Smooth muscle cell (in vitro differentiated cells): ENCODE data around the gene KATNIP. TPM values are rescaled to one million over a fixed set of nuclear protein-coding genes. Genes with fewer than 3 reads are reported as not detected.

Experiments used
- DNase-seq: peaks from one replicate; lab custom pipeline; 2025; ENCODE audit not compliant: unreplicated experiment; lab: John Stamatoyannopoulos, UW
- H2AFZ ChIP-seq: fragments of 200-600 bp; sonication (generic); 2 replicates; pipeline ENCODE4 v1.6.0; 2016; ENCODE audit warnings: antibody characterized with exemption, low read depth, mild to moderate bottlenecking
- H3F3A ChIP-seq: fragments of 200-600 bp; sonication (generic); 2 replicates; pipeline ENCODE4 v1.6.0; 2017; ENCODE audit warnings: antibody characterized with exemption, low read depth
- H3K27ac ChIP-seq: fragments of 200-600 bp; sonication (generic); 2 replicates; pipeline ENCODE4 v1.5.1; 2016; ENCODE audit warnings: low read depth, mild to moderate bottlenecking
- H3K27me3 ChIP-seq: fragments of 200-600 bp; sonication (generic); 2 replicates; pipeline ENCODE4 v1.6.1; 2016; ENCODE audit warnings: low read depth, mild to moderate bottlenecking
- H3K36me3 ChIP-seq: fragments of 200-600 bp; sonication (generic); 2 replicates; pipeline ENCODE4 v1.5.1; 2016; ENCODE audit warnings: low read depth
- H3K4me1 ChIP-seq: fragments of 200-600 bp; sonication (generic); 2 replicates; pipeline ENCODE4 v1.5.1; 2016; ENCODE audit warnings: low read depth
- H3K4me2 ChIP-seq: fragments of 200-600 bp; sonication (generic); 2 replicates; pipeline ENCODE4 v1.6.0; 2016; ENCODE audit warnings: mild to moderate bottlenecking
- H3K4me3 ChIP-seq: fragments of 200-600 bp; sonication (generic); 2 replicates; pipeline ENCODE4 v1.5.1; 2016; ENCODE audit warnings: mild to moderate bottlenecking
- H3K79me2 ChIP-seq: fragments of 200-600 bp; sonication (generic); 2 replicates; pipeline ENCODE4 v1.6.0; 2016; ENCODE audit warnings: low read depth, mild to moderate bottlenecking
- H3K9ac ChIP-seq: fragments of 200-600 bp; sonication (generic); 2 replicates; pipeline ENCODE4 v1.6.0; 2016; ENCODE audit warnings: low read depth
- H3K9me3 ChIP-seq: fragments of 200-600 bp; sonication (generic); replicated peaks from 2 replicates; pipeline ENCODE4 v1.5.1; 2016; ENCODE audit warnings: low read depth
- H4K20me1 ChIP-seq: fragments of 200-600 bp; sonication (generic); 2 replicates; pipeline ENCODE4 v1.6.0; 2016; ENCODE audit warnings: low read depth
- CTCF ChIP-seq: fragments of 200-600 bp; sonication (generic); IDR thresholded peaks from 2 replicates; pipeline ENCODE4 v1.5.1; 2017; ENCODE audit warnings: borderline replicate concordance, mild to moderate bottlenecking, antibody characterized with exemption; ENCODE audit not compliant: insufficient read depth, poor library complexity, severe bottlenecking
- WGBS: methylation state at CpG from one replicate; pipeline ENCODE4 v1.1.7; 2016; ENCODE audit warnings: low lambda C conversion rate; 5-methylcytosine and 5-hydroxymethylcytosine counted together
- polyA plus RNA-seq: library from polyadenylated mRNA; unstranded; fragments of >200 nt; fragmentation: Nextera tagmentation; extraction: Ambion mirVana; gene quantifications from 2 replicates; pipeline ENCODE4 v1.2.1, GENCODE V29; 2016
- total RNA-seq: library from RNA; depleted of rRNA; stranded (reverse); fragments of >200 nt; gene quantifications from 2 replicates; pipeline ENCODE4 v1.2.3, GENCODE V29; 2014

The KATNIP gene
- total and polyA plus RNA-seq, 2 experiments from 2014 or later = 5.2 to 12.4 TPM

- Histone ChIP-seq H3K9ac (no peak overlapping the region), H3K9me3 (no peaks in the 10 kb centered on the region), H3K79me2 (no peaks in the 10 kb centered on the region), H2AFZ (no peak overlapping the region), H3K4me2 (no peak overlapping the region), H3K4me1 (no peaks in the 10 kb centered on the region), H3K27me3 (no peaks in the 10 kb centered on the region), H3K27ac (no peak overlapping the region), H3K36me3 (peaks cover 36% of the 10 kb centered on the region), H4K20me1 (no peaks in the 10 kb centered on the region), H3K4me3 (no peak overlapping the region), H3F3A (no peaks in the 10 kb centered on the region)
- no peak for DNase-seq
- no peak for TF ChIP-seq CTCF
- WGBS = 88% methylated on average over 13 of the region's 13 CpGs
Observed at GRCh38 chr16:27505297-27506236, 44.4 kb upstream of the KATNIP start.

GRCh38 chr16:27506771-27507170 lies 43.2 kb upstream of the KATNIP start:
- 99% methylated on average over 17 of the region's 17 CpGs for WGBS
- no peak overlapping the region for H3K4me2 ChIP-seq
- DNase-seq = no peak
- no peaks in the 10 kb centered on the region for H3F3A ChIP-seq
- H3K9ac ChIP-seq = no peak overlapping the region
- no peaks in the 10 kb centered on the region for H3K9me3 ChIP-seq
- H3K36me3 ChIP-seq = peaks cover 31% of the 10 kb centered on the region
- no peak overlapping the region for H3K4me3 ChIP-seq
- TF ChIP-seq CTCF = no peak
- no peaks in the 10 kb centered on the region for H3K79me2 ChIP-seq
- H3K27ac ChIP-seq = no peak overlapping the region
- H3K4me1 ChIP-seq = no peaks in the 10 kb centered on the region
- no peaks in the 10 kb centered on the region for H4K20me1 ChIP-seq
- H2AFZ ChIP-seq = no peak overlapping the region
- H3K27me3 ChIP-seq = no peaks in the 10 kb centered on the region

- Histone ChIP-seq H3K9ac (no peak overlapping the region), H3K79me2 (no peaks in the 10 kb centered on the region), H3K9me3 (no peaks in the 10 kb centered on the region), H3K4me2 (no peak overlapping the region), H2AFZ (no peak overlapping the region), H4K20me1 (no peaks in the 10 kb centered on the region), H3F3A (no peaks in the 10 kb centered on the region), H3K27me3 (no peaks in the 10 kb centered on the region), H3K4me3 (no peak overlapping the region), H3K36me3 (peaks cover 21% of the 10 kb centered on the region), H3K27ac (no peak overlapping the region), H3K4me1 (no peaks in the 10 kb centered on the region)
- DNase-seq = no peak
- no peak for TF ChIP-seq CTCF
- WGBS = 95% methylated on average over 9 of the region's 9 CpGs
Observed at GRCh38 chr16:27508476-27508875, 41.5 kb upstream of the KATNIP start.
